SK-N-SH (cell line): Measurements from ENCODE around the gene SLC30A2. TPM values are rescaled to one million over a fixed set of nuclear protein-coding genes. Genes with fewer than 3 reads are reported as not detected.

Experiments used
- CHD2 ChIP-seq: fragments of 150-350 bp; IDR thresholded peaks from 2 replicates; pipeline ENCODE4 v1.6.1; 2018; ENCODE audit warnings: low read length; ENCODE audit not compliant: partially characterized antibody
- ELF1 ChIP-seq: IDR thresholded peaks from 2 replicates; pipeline ENCODE4 v1.4.0; 2012
- EP300 ChIP-seq, 2 experiments: IDR thresholded peaks; 2 replicates each; pipeline versions ENCODE4 v1.4.0 to v1.6.1; 2012; ENCODE audit warnings: borderline replicate concordance in 1 of 2, low read depth in 1 of 2, low read length in 1 of 2
- FOXJ3 ChIP-seq: sonication (generic); formaldehyde crosslinking; IDR thresholded peaks from 2 replicates; pipeline ENCODE4 v1.5.1; 2020; ENCODE audit warnings: mild to moderate bottlenecking, missing genetic modification reagents
- GABPA ChIP-seq: IDR thresholded peaks from 2 replicates; pipeline ENCODE4 v1.4.0; 2012; ENCODE audit warnings: low read depth, mild to moderate bottlenecking
- JUND ChIP-seq: IDR thresholded peaks from 2 replicates; pipeline ENCODE4 v1.4.0; 2012
- MAX ChIP-seq: IDR thresholded peaks from 2 replicates; pipeline ENCODE4 v1.4.0; 2012; ENCODE audit warnings: low read depth
- MEF2A ChIP-seq: IDR thresholded peaks from 2 replicates; pipeline ENCODE4 v1.4.0; 2012; ENCODE audit warnings: low read depth, borderline replicate concordance
- MXI1 ChIP-seq: IDR thresholded peaks from 2 replicates; pipeline ENCODE4 v1.6.1; 2012; ENCODE audit warnings: mild to moderate bottlenecking, low read depth, low read length, improper control_type of control experiment
- NRF1 ChIP-seq: IDR thresholded peaks from 2 replicates; pipeline ENCODE4 v1.6.1; 2012; ENCODE audit warnings: low read depth, mild to moderate bottlenecking, low read length
- POLR2AphosphoS5 ChIP-seq: IDR thresholded peaks from 2 replicates; pipeline ENCODE4 v1.6.1; 2012; ENCODE audit warnings: low read depth, low read length
- RAD21 ChIP-seq: IDR thresholded peaks from 2 replicates; pipeline ENCODE4 v1.6.1; 2012; ENCODE audit warnings: mild to moderate bottlenecking, low read length
- REST ChIP-seq: IDR thresholded peaks from 2 replicates; pipeline ENCODE4 v1.6.1; 2012; ENCODE audit warnings: mild to moderate bottlenecking, low read depth, low read length, moderate library complexity
- SIN3A ChIP-seq: IDR thresholded peaks from 2 replicates; pipeline ENCODE4 v1.6.1; 2012; ENCODE audit warnings: low read depth, mild to moderate bottlenecking, low read length, moderate library complexity, borderline replicate concordance
- SMC3 ChIP-seq: IDR thresholded peaks from 2 replicates; pipeline ENCODE4 v1.6.1; 2012; ENCODE audit warnings: low read depth, low read length, improper control_type of control experiment
- TAF1 ChIP-seq: IDR thresholded peaks from 2 replicates; pipeline ENCODE4 v1.6.1; 2012; ENCODE audit warnings: low read depth, mild to moderate bottlenecking, low read length, moderate library complexity, borderline replicate concordance
- TCF12 ChIP-seq: IDR thresholded peaks from 2 replicates; pipeline ENCODE4 v1.4.0; 2012
- TEAD4 ChIP-seq: IDR thresholded peaks from 2 replicates; pipeline ENCODE4 v1.4.0; 2012; ENCODE audit warnings: mild to moderate bottlenecking, borderline replicate concordance; ENCODE audit not compliant: insufficient read depth
- USF2 ChIP-seq: fragments of 150-350 bp; IDR thresholded peaks from 2 replicates; pipeline ENCODE4 v1.6.1; 2017; ENCODE audit warnings: antibody characterized with exemption, low read length, low read depth, borderline replicate concordance
- YY1 ChIP-seq: IDR thresholded peaks from 2 replicates; pipeline ENCODE4 v1.4.0; 2012; ENCODE audit warnings: low read depth, mild to moderate bottlenecking
- ZBTB33 ChIP-seq: IDR thresholded peaks from 2 replicates; pipeline ENCODE4 v1.4.0; 2012; ENCODE audit warnings: low read depth, borderline replicate concordance
- polyA plus RNA-seq, 3 experiments: library from polyadenylated mRNA; depleted of rRNA; stranded (reverse); fragments of >200 nt; gene quantifications; 2 replicates each; pipeline ENCODE4 v1.2.3, GENCODE V29; 2012

The SLC30A2 gene
- polyA plus RNA-seq, 1 of the 3 experiments (the other 2 are of a cell fraction): not detected

GRCh38 chr1:25997828-25998761, 47.8 kb downstream of the SLC30A2 start, which contains the start of gene PAFAH2 (continued):
- TF ChIP-seq MAX (peak; percentile 94), GABPA (peak; percentile 84), SIN3A (peak; percentile 53; the same call in 1 of the 2 replicates), EP300 (IDR thresholded peaks at IDR 0.05; ENCODE audit: borderline replicate concordance in 1 of 2, low read depth in 1 of 2, low read length in 1 of 2) (peak in 1 of 2 experiments; percentile 49; a peak in 1 of 4 replicates), NRF1 (0 out of 2 replicates have a peak, but pooled peaks have one; percentile 37), JUND (no peak), RAD21 (peak; percentile 99), MXI1 (peak; percentile 96), TEAD4 (no peak), REST (peak; percentile 70; the same call in 1 of the 2 replicates), SMC3 (peak; percentile 100), POLR2AphosphoS5 (peak; percentile 73), ELF1 (peak; percentile 83), USF2 (peak; percentile 25; the same call in 1 of the 2 replicates), ZBTB33 (peak; percentile 89), YY1 (peak; percentile 78), TAF1 (peak; percentile 95), CHD2 (peak; percentile 98), FOXJ3 (CRISPR knock-in tag) (peak; percentile 73; the same call in 1 of the 2 replicates), TCF12 (0 out of 2 replicates have a peak, but pooled peaks have one; percentile 36), MEF2A (no peak)
